MM.1S (cell line): ENCODE results near the gene PZP.
"Not testable (repeated sequence)": the region's sequence is repeated elsewhere in the genome, so short reads cannot be mapped to it uniquely, and the experiment has no call there.

ENCODE experiments used
- CTCF ChIP-seq: fragments of 300-600 bp; sonication (generic); IDR thresholded peaks from 2 replicates; pipeline ENCODE4 v1.5.1; 2016; ENCODE audit warnings: antibody characterized with exemption, low read length, mixed read lengths
- EZH2 ChIP-seq: fragments of 300-600 bp; sonication (generic); optimal IDR thresholded peaks from 2 replicates; pipeline ENCODE3; 2017; ENCODE audit warnings: low read depth, mild to moderate bottlenecking, antibody characterized with exemption, low read length, mixed read lengths
- EZH2phosphoT487 ChIP-seq: fragments of 300-600 bp; sonication (generic); IDR thresholded peaks from 2 replicates; pipeline ENCODE4 v1.6.1; 2018; ENCODE audit warnings: antibody characterized with exemption, low read length

GRCh38 chr12:9221011-9221410 lies 12.8 kb upstream of the PZP start:
- TF ChIP-seq CTCF, EZH2, EZH2phosphoT487: not testable (repeated sequence)
